ENCODE data around the gene GFRA1.

DNA sequence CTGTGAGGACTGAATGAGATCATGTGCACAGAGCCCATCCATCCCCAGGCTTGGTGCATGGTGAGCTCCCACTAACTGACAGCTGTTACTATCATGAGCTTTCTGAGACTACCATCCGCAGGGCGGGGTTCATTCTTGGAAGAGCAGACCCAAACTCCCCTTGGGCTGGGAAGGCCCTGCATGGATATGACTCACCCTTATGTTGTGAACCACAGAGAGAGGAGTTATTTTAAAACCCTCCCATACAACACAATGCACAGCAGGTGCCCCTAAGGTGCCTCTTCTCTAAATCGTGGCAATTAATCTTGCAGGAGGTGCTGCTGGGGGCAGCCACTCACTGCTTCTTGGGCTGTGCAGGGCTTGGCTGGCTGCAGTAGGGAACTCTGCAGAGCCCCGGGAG, 219.1 kb downstream of the GFRA1 start:
- TF ChIP-seq CTCF (IDR thresholded peaks at IDR 0.05) = no peak
- no peak for TF ChIP-seq POLR2A (IDR thresholded peaks at IDR 0.05)
- TF ChIP-seq EP300 (IDR thresholded peaks at IDR 0.05) = no peak
